ENCODE data around the gene HM13. TPM values are rescaled to one million over a fixed set of nuclear protein-coding genes. Genes with fewer than 3 reads are reported as not detected.
"Not testable (repeated sequence)": the region's sequence is repeated elsewhere in the genome, so short reads cannot be mapped to it uniquely, and the experiment has no call there.

Gene HM13, protein sequence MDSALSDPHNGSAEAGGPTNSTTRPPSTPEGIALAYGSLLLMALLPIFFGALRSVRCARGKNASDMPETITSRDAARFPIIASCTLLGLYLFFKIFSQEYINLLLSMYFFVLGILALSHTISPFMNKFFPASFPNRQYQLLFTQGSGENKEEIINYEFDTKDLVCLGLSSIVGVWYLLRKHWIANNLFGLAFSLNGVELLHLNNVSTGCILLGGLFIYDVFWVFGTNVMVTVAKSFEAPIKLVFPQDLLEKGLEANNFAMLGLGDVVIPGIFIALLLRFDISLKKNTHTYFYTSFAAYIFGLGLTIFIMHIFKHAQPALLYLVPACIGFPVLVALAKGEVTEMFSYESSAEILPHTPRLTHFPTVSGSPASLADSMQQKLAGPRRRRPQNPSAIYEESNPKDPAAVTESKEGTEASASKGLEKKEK
- polyA plus RNA-seq (ENCODE audit: insufficient read length in 3 of 3) = 100 to 1,000 TPM; 130 to 147 (median 133) TPM

DNA sequence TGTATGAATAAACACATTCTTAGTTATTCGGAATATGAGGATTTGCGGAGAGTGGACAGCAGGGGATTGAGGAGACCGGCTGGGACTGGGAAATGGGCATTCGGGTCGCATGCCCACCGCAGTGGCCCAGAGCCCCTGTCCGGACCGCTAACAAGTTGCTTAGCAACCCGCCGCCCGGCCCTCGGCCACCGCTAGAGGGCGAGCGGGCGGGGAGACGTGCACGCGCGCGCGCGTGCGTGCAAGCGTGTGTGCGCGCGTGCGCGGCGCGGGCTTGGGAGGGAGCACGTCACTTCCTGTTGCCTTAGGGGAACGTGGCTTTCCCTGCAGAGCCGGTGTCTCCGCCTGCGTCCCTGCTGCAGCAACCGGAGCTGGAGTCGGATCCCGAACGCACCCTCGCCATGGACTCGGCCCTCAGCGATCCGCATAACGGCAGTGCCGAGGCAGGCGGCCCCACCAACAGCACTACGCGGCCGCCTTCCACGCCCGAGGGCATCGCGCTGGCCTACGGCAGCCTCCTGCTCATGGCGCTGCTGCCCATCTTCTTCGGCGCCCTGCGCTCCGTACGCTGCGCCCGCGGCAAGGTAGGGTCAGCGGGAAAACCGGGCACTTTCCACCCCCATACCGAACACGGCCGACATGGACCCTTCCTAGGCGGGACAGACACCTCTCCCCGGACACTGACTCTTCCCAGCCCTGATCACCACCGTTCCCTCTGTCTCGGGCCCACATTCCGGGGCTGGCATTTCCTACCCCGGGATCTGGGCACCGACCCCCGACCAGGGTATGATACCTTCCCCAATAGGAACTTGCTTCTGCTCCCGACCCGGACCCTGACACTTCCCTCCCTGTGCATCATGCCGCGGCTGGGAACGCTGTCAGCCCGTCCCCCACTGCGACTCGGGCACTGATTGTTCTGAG lies at the start of gene HM13:
HM13 (plus strand) TSS at position 289 of the 918 bp plus-strand sequence; CDS start at position 399, 110 bp downstream.
- DNase-seq (ENCODE audit: low read depth in 3 of 3, low spot score in 2 of 3) = peak; percentile 80 to 93 (median 86)

- DNase-seq (ENCODE audit: low read depth in 3 of 3, low spot score in 2 of 3) = not testable (repeated sequence)
Observed at GRCh38 chr20:31470946-31471345, 43.3 kb upstream of the HM13 start.

DNA sequence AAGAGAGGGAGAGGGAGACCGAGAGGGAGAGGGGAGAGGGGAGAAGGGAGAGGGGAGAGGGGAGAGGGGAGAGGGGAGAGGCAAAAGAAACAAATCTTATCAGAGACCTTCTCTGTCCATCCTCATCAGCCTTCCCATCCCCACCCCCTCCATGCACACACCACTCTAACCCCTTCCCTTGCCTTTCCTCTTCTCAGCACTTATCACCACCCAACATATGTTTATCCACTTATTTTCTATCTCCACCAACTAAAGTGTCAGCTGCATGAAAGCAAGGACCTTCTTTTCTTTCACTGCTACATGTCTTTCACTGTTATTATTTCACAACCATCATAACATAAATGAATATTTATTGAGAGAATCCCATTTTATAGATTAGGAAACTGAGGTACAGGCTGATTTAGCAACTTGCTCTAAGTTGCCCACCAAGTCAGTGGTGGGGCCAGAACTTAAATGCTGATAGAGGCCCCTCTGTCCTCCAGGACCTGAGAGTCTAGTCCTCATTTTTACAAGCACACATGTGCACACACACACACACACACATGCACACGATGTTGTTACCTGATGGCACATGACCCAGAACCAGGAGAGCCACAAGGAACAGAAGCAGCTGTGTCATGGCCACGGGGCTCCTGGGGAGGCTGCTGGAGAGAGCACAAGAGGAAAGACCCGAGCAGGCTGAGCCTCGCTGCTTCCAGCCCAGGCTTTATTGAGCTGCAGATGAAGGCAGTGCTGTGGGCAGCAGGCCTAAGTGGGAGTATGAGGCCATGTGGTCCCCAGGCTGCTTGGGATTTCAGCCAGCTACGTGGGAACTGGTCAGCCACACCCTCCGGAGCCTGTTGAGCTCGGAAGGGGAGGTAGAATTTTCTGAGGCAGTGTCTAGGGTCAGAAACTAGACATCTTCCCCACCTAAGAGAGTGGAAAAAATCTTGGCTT lies 41.6 kb upstream of the HM13 start:
- no peak for DNase-seq (ENCODE audit: low read depth in 3 of 3, low spot score in 2 of 3)

GRCh38 chr20:31473331-31474096 lies 40.7 kb upstream of the HM13 start:
- DNase-seq (ENCODE audit: low read depth in 3 of 3, low spot score in 2 of 3) = no peak

- DNase-seq (ENCODE audit: low read depth in 3 of 3, low spot score in 2 of 3) = no peak
Observed at GRCh38 chr20:31474097-31474436, 40.2 kb upstream of the HM13 start.

GRCh38 chr20:31474758-31475427 lies 39.3 kb upstream of the HM13 start, which contains the start of the genes DEFB124 and REM1:
TSS of gene DEFB124 (minus strand) at chr20:31475127. CDS start at chr20:31473013, 2,114 bp downstream.
TSS of gene REM1 (plus strand) at chr20:31475288. CDS start at chr20:31476446, 1,158 bp downstream.
- DNase-seq (ENCODE audit: low read depth in 3 of 3, low spot score in 2 of 3) = no peak

GRCh38 chr20:31475472-31476293 lies 38.6 kb upstream of the HM13 start:
- DNase-seq (ENCODE audit: low read depth in 3 of 3, low spot score in 2 of 3) = no peak

DNA sequence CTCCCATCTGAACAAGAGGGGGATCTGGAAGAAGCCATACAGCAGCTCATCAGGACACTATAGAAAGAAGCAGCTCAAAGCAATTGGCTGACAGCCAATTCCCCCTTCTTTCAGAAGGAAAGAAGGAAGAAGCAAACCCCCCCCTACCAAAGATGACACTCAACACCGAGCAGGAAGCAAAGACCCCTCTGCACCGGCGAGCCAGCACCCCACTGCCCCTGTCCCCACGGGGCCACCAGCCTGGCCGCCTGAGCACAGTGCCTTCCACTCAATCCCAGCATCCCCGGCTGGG lies 38.0 kb upstream of the HM13 start:
- DNase-seq (ENCODE audit: low read depth in 3 of 3, low spot score in 2 of 3) = no peak

DNA sequence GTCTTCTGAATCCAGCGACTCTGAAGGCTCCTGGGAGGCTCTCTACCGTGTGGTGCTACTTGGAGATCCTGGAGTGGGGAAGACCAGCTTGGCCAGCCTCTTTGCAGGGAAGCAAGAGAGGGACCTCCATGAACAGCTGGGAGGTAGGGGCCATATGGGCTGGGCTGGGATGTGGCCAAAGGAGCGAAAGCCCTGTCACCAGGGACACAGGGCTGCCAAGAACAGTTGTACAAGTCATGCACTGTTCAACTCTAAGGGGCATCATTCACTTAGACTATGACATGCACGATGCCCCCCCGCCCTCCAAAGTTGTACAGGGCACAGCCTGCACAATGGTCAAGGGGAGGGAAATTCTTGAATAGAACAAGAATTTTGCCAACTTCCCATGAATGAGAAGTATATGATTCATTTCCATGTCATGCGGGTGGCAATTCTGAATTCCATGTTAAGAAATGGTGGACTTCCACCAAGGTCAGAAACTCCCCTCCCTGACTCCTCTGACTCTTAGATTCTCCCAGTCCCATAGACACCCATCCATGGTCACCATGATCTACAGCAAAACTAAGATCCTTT lies 37.5 kb upstream of the HM13 start:
- no peak for DNase-seq (ENCODE audit: low read depth in 3 of 3, low spot score in 2 of 3)

DNA sequence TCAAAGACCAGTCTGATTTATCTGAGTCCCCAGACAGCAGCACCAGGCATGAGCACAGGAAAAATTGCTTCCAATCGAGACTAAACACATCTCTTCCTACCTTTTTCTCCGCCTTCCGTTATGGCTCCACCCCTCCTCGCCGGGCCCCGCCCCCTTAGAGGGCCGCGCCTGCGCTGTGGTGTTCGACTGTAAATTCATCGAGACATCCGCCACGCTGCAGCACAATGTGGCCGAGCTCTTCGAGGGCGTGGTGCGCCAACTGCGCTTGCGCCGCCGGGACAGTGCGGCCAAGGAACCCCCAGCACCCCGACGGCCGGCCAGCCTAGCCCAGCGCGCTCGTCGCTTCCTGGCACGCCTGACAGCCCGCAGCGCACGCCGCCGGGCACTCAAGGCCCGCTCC lies 30.2 kb upstream of the HM13 start:
- no peak for DNase-seq (ENCODE audit: low read depth in 3 of 3, low spot score in 2 of 3)

DNA sequence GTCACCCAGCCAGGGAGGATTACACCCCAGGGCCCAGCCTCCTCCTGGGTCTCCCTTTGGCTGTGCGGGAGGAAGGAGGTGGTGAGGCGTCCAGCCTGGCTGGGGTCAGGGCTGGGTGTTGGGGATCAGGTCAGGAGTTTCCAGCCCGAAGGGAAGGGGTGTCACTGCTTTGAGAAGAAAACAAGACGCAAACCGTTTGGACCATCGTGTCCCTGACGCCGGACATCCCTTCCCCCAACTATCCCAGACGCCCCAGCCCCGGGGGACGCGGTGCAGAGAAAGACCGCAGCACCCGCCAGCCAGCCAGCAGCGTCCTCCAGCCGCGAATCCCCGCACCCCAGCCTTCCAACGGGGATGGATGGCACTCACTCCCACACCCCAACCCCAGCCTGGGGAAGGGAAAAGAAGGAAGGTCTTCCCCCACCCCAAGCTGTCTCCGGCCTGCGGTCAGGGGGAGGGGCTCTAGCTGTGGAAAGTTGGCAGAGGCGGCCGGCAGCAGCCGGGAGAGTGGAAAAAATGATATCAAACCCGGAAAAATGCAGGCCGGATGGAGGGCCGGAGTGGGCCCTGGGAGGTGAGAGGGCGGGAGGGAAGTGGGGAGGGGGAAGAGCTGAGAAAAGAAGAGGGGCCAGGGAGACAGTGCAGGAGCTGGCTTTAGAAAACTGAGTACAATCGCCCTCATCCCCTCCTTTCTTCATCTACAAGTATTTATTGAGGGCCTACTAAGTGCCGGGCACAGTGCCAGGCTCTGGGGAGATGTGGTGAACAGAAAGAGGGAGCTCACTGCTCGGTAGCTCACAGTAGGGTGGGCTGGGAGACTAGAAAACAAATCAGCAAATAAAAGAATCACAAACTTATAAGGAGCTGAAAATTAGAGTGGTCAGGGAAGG lies 28.5 kb upstream of the HM13 start:
- peak in 2 of 3 donors; percentile 23 to 62 for DNase-seq (ENCODE audit: low read depth in 3 of 3, low spot score in 2 of 3)

GRCh38 chr20:31488115-31488514 lies 26.1 kb upstream of the HM13 start:
- no peak for DNase-seq (ENCODE audit: low read depth in 3 of 3, low spot score in 2 of 3)

GRCh38 chr20:31489152-31489551 lies 25.1 kb upstream of the HM13 start:
- DNase-seq (ENCODE audit: low read depth in 3 of 3, low spot score in 2 of 3) = no peak

- no peak for DNase-seq (ENCODE audit: low read depth in 3 of 3, low spot score in 2 of 3)
Observed at GRCh38 chr20:31490752-31491151, 23.5 kb upstream of the HM13 start.

DNA sequence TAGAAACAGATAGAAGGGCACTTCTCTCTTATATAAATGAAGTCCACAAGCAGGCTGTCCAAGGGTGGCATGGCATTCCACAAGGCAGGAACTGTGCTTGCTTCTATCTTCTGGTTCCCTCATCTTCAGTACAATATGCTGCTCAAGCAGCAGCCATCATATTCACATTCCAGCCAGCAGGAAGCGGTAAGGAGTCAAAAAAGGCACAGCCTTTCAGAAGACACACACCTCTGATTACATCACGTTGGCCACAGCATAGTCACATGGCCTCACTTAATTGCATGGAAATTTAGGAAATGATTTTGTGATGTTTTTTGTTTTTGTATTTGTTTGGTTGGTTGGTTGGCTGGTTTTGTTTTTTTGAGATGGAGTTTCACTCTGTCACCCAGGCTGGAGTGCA lies 20.1 kb upstream of the HM13 start:
- DNase-seq (ENCODE audit: low read depth in 3 of 3, low spot score in 2 of 3) = no peak

GRCh38 chr20:31496761-31497295 lies 17.4 kb upstream of the HM13 start:
- no peak for DNase-seq (ENCODE audit: low read depth in 3 of 3, low spot score in 2 of 3)

Measured in right renal cortex interstitium (tissue), 3 donors.